Body of pancreas (tissue), 4 donors: Measurements from ENCODE around the gene POLN. TPM values are rescaled to one million over a fixed set of nuclear protein-coding genes. Genes with fewer than 3 reads are reported as not detected.

ENCODE experiments used
- ATAC-seq: fragments of 150-250 bp; one replicate; pipeline ENCODE4 v1.9.1; 2016
- DNase-seq, 4 donors: peaks; one replicate each; pipeline ENCODE4 v3.0.0-alpha.2; 2019
- H3K27ac ChIP-seq, 4 donors: fragments of 200-600 bp; sonication (generic); 1 replicate in 3 of 4; 2 replicates in 1 of 4; pipeline versions ENCODE4 v1.5.1 to v1.6.1; 2016 to 2019; ENCODE audit warnings: mild to moderate bottlenecking in 1 of 4, mixed read lengths in 1 of 4, moderate library complexity in 1 of 4
- H3K27me3 ChIP-seq, 2 donors: fragments of 200-600 bp; sonication (generic); one replicate each; pipeline ENCODE4 v1.6.0; 2016; ENCODE audit warnings: mild to moderate bottlenecking in 1 of 2
- H3K36me3 ChIP-seq, 2 donors: fragments of 200-600 bp; sonication (generic); replicated peaks in 1 of 2; 2 replicates each; pipeline ENCODE4 v1.5.1; 2016; ENCODE audit warnings: low read depth in 2 of 2; ENCODE audit not compliant: insufficient read depth in 1 of 2
- H3K4me1 ChIP-seq: fragments of 200-600 bp; sonication (generic); one replicate; pipeline ENCODE4 v1.6.0; 2016
- H3K4me3 ChIP-seq, 2 donors: fragments of 200-600 bp; sonication (generic); 1 replicate in 1 of 2; 2 replicates in 1 of 2; pipeline ENCODE4 v1.5.1; 2016 to 2019
- H3K9me3 ChIP-seq, 3 donors: fragments of 200-600 bp; sonication (generic); 1 replicate in 2 of 3; 2 replicates in 1 of 3; pipeline ENCODE4 v1.5.1; 2016
- CTCF ChIP-seq, 7 experiments: fragments of 450-650 bp in 4 of 7; fragments of 200-600 bp in 3 of 7; sonication (generic) in 3 of 7; IDR thresholded peaks; one replicate each; pipeline ENCODE4 v1.5.1; 2016 to 2019; ENCODE audit warnings: antibody characterized with exemption in 7 of 7
- POLR2A ChIP-seq, 3 donors: fragments of 450-650 bp; IDR thresholded peaks; one replicate each; pipeline ENCODE4 v1.6.1; 2016; ENCODE audit warnings: antibody characterized with exemption in 3 of 3, mild to moderate bottlenecking in 2 of 3
- WGBS, 2 donors: methylation state at CpG; one replicate each; pipeline ENCODE4 v1.1.5; 2017; 5-methylcytosine and 5-hydroxymethylcytosine counted together
- intact Hi-C: fragments of 100-400 bp; cut with DNase I; formaldehyde crosslinking; loops from one replicate; pipeline ENCODE4 v1.15.1; 2023
- total RNA-seq, 2 donors: library from RNA; depleted of rRNA; stranded (reverse); fragments of >200 nt; gene quantifications; one replicate each; pipeline ENCODE4 v1.1.0, GENCODE V29; 2016

POLN gene
- total RNA-seq, 2 donors from 2014 or later = 4.9 to 5.9 TPM

- TF ChIP-seq POLR2A (IDR thresholded peaks at IDR 0.05) (no peak), CTCF (IDR thresholded peaks at IDR 0.05) (no peak)
- intact Hi-C loops = no loop called here
Measured at GRCh38 chr4:2054217-2054616, 187.7 kb downstream of the POLN start.

GRCh38 chr4:2051086-2051485 lies 190.8 kb downstream of the POLN start:
- ATAC-seq = no peak
- Histone ChIP-seq H3K4me1 (no peaks in the 10 kb centered on the region), H3K4me3 (no peak overlapping the region), H3K27me3 (no peaks in the 10 kb centered on the region), H3K9me3 (no peaks in the 10 kb centered on the region), H3K27ac (no peak overlapping the region), H3K36me3 (no peaks in the 10 kb centered on the region)
- intact Hi-C loops = no loop called here
- no peak for DNase-seq
- WGBS, 2 donors = 83 to 85% methylated on average over 9 to 10 of the region's 10 CpGs
- TF ChIP-seq CTCF (IDR thresholded peaks at IDR 0.05) = no peak
- no peak for TF ChIP-seq POLR2A (IDR thresholded peaks at IDR 0.05)

More at GRCh38 chr4:2054217-2054616, 187.7 kb downstream of the POLN start:
- DNase-seq (no peak), ATAC-seq (no peak)
- Histone ChIP-seq H3K27me3 (no peaks in the 10 kb centered on the region), H3K4me1 (peaks cover 5% of the 10 kb centered on the region), H3K27ac (no peak overlapping the region), H3K36me3 (no peaks in the 10 kb centered on the region), H3K9me3 (no peaks in the 10 kb centered on the region), H3K4me3 (no peak overlapping the region)
- WGBS, 2 donors = 78 to 79% methylated on average over 6 of the region's 6 CpGs

DNA sequence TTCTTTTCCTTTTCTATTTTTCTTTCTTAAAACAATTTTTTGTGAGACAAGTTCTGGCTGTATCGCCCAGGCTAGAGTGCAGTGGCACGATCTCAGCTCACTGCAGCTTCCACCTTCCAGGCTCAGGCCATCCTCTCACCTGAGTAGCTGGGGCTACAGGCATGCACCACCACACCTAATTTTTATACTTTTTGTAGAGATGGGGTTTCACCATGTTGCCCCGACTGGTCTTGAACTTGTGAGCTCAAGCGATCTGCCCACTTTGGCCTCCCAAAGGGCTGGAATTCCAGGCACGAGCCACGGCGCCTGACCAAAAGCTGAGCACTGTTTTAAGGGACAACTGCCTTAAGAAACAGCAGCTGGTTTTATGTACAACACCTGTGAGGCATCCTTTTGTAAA lies 192.1 kb downstream of the POLN start:
- no peaks in the 10 kb centered on the region for H3K36me3 ChIP-seq
- 86 to 94% methylated on average over 7 of the region's 7 CpGs for WGBS, 2 donors
- intact Hi-C loops = no loop called here
- no peak for ATAC-seq
- no peak overlapping the region for H3K4me3 ChIP-seq
- H3K4me1 ChIP-seq = no peaks in the 10 kb centered on the region
- TF ChIP-seq CTCF (IDR thresholded peaks at IDR 0.05) (no peak), POLR2A (IDR thresholded peaks at IDR 0.05) (no peak)
- no peak for DNase-seq
- no peaks in the 10 kb centered on the region for H3K27me3 ChIP-seq
- H3K9me3 ChIP-seq = no peaks in the 10 kb centered on the region
- H3K27ac ChIP-seq = no peak overlapping the region

GRCh38 chr4:2049381-2049780 lies 192.5 kb downstream of the POLN start:
- no peak for TF ChIP-seq POLR2A (IDR thresholded peaks at IDR 0.05)
- TF ChIP-seq CTCF (IDR thresholded peaks at IDR 0.05) = no peak
- ATAC-seq (no peak), DNase-seq (no peak)
- Histone ChIP-seq H3K27me3 (no peaks in the 10 kb centered on the region), H3K36me3 (no peaks in the 10 kb centered on the region), H3K4me3 (no peak overlapping the region), H3K27ac (no peak overlapping the region), H3K4me1 (peaks cover 2% of the 10 kb centered on the region), H3K9me3 (no peaks in the 10 kb centered on the region)
- intact Hi-C loops = no loop called here
- WGBS, 2 donors = 89 to 90% methylated on average over 7 of the region's 7 CpGs

DNA sequence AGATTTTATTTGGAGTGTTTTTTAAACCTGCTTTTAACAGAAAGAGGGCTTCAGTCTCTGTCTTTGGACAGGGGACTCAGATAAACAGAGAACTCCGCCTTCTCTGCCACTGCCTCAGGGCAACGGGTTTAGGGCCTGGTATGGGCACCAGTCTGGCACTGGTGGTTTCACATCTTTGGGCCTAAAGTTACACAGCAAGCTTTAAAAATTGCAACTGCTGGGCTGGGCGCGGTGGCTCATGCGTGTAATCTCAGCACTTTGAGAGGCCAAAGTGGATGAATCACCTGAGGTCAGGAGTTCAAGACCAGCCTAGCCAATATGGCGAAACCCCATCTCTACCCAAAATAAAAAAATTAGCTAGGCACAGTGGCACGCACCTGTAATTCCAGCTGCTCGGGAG lies 193.1 kb downstream of the POLN start:
- Histone ChIP-seq H3K27ac (no peak overlapping the region), H3K9me3 (no peaks in the 10 kb centered on the region), H3K36me3 (no peaks in the 10 kb centered on the region), H3K4me3 (no peak overlapping the region), H3K27me3 (no peaks in the 10 kb centered on the region), H3K4me1 (peaks cover 7% of the 10 kb centered on the region)
- TF ChIP-seq CTCF (IDR thresholded peaks at IDR 0.05) (no peak), POLR2A (IDR thresholded peaks at IDR 0.05) (no peak)
- DNase-seq = no peak
- intact Hi-C loops = no loop called here
- WGBS, 2 donors = 85 to 91% methylated on average over 8 of the region's 8 CpGs
- ATAC-seq = no peak
